OCI-LY1 (cell line): ENCODE data around the gene SLC16A1.
"Not testable (repeated sequence)": the region's sequence is repeated elsewhere in the genome, so short reads cannot be mapped to it uniquely, and the experiment has no call there.

Source experiments
- CTCF ChIP-seq: fragments of 200-600 bp; sonication (generic), shearing (Covaris generic); IDR thresholded peaks from 2 replicates; pipeline ENCODE4 v1.5.1; 2017; ENCODE audit warnings: mild to moderate bottlenecking, antibody characterized with exemption, low read length, moderate library complexity, mixed read lengths
- EZH2 ChIP-seq: fragments of 200-600 bp; sonication (generic), shearing (Covaris generic); IDR thresholded peaks from 2 replicates; pipeline ENCODE4 v1.8.0; 2017; ENCODE audit warnings: borderline replicate concordance, mixed run types, mild to moderate bottlenecking, antibody characterized with exemption, low read length, moderate library complexity, mixed read lengths

- not testable (repeated sequence) for TF ChIP-seq CTCF, EZH2
Measured at GRCh38 chr1:112884996-112885395, 71.0 kb downstream of the SLC16A1 start.
